ENCODE data around the gene CCDC116.

CCDC116 gene

GRCh38 chr22:21682385-21683175 is 50.0 kb downstream of the CCDC116 start:
- no peak for DNase-seq

- DNase-seq: no peak
These were observed 50.8 kb downstream of the CCDC116 start for GRCh38 chr22:21683401-21683811.

- no peak for DNase-seq
These were observed 52.1 kb downstream of the CCDC116 start for GRCh38 chr22:21684492-21685163.

GRCh38 chr22:21685164-21685513 is 52.6 kb downstream of the CCDC116 start:
- DNase-seq: no peak

GRCh38 chr22:21686193-21686608 is 53.6 kb downstream of the CCDC116 start:
- DNase-seq: no peak

Data from activated CD4-positive, alpha-beta T cell treated with anti-CD3 and anti-CD28 coated beads, Interleukin-2, amount 50 U/mL, for 1 hour (primary cell).